Measurements from ENCODE around the gene APH1A.

DNA sequence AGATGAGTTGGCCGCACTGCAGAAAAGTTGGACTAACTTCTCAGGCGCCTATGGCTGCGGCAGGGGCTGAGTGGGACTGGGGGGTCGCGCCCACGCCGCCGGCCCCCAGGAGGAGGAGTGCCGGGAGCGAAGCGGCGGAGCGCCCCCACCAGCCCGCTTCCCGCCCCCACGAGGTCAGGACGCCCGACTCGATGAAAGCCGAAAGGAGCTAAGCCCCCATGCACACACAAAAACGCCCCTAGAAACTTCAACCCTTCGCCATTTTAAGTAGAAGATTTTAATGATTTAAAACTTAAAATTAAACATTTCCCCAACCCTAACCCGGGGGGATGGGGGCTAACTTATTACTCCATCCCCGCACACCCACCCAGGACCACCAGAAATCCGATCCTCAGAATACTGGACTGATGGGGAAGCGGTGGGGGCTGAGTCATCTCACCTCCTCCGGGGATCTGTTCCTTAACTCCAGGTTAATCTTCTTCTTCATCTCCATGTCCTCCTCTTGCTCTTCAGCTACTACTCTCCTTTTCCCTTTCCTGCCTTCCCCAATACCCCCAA lies 33.4 kb downstream of the APH1A start:
- TF ChIP-seq TAF1 (IDR thresholded peaks at IDR 0.05; ENCODE audit: borderline replicate concordance, insufficient read depth, low read length) (no peak), POLR2AphosphoS5 (IDR thresholded peaks at IDR 0.05; ENCODE audit: low read depth, low read length) (no peak), SIN3A (IDR thresholded peaks at IDR 0.05; ENCODE audit: borderline replicate concordance, insufficient read depth, low read length) (no peak)
- TF ChIP-seq, protein P1, sequence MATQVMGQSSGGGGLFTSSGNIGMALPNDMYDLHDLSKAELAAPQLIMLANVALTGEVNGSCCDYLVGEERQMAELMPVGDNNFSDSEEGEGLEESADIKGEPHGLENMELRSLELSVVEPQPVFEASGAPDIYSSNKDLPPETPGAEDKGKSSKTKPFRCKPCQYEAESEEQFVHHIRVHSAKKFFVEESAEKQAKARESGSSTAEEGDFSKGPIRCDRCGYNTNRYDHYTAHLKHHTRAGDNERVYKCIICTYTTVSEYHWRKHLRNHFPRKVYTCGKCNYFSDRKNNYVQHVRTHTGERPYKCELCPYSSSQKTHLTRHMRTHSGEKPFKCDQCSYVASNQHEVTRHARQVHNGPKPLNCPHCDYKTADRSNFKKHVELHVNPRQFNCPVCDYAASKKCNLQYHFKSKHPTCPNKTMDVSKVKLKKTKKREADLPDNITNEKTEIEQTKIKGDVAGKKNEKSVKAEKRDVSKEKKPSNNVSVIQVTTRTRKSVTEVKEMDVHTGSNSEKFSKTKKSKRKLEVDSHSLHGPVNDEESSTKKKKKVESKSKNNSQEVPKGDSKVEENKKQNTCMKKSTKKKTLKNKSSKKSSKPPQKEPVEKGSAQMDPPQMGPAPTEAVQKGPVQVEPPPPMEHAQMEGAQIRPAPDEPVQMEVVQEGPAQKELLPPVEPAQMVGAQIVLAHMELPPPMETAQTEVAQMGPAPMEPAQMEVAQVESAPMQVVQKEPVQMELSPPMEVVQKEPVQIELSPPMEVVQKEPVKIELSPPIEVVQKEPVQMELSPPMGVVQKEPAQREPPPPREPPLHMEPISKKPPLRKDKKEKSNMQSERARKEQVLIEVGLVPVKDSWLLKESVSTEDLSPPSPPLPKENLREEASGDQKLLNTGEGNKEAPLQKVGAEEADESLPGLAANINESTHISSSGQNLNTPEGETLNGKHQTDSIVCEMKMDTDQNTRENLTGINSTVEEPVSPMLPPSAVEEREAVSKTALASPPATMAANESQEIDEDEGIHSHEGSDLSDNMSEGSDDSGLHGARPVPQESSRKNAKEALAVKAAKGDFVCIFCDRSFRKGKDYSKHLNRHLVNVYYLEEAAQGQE (IDR thresholded peaks at IDR 0.05; ENCODE audit: insufficient read depth in 1 of 2, low read depth in 2 of 2, low read length in 2 of 2) = no peak
